Measurements from ENCODE around the gene TTF1.

- no peak for TF ChIP-seq CTCF (IDR thresholded peaks at IDR 0.05; ENCODE audit: low read length)
- no peak for TF ChIP-seq EZH2 (IDR thresholded peaks at IDR 0.05; ENCODE audit: borderline replicate concordance, low read length)
These were observed 15.9 kb upstream of the TTF1 start for GRCh38 chr9:132422574-132422973.

All from OCI-LY1 (cell line).